WTC11 (cell line): Measurements from ENCODE around the gene EFS. TPM values are rescaled to one million over a fixed set of nuclear protein-coding genes. Genes with fewer than 3 reads are reported as not detected.

ENCODE experiments used
- ATAC-seq: fragments of 200-7000 bp; cut with Tn5 transposase; 2 replicates; pipeline ENCODE4 v1.10.0; 2021; ENCODE audit warnings: mild to moderate bottlenecking, moderate library complexity
- CTCF ChIA-PET: fragments of 300-600 bp; sonication (Branson Sonifier 250); formaldehyde crosslinking; loops from one replicate; lab custom pipeline; 2021; ENCODE audit warnings: antibody characterized with exemption; lab: Charles Lee
- POLR2A ChIA-PET: fragments of 350-600 bp; sonication (Branson Sonifier 250); formaldehyde crosslinking; loops from one replicate; lab custom pipeline; 2021; ENCODE audit warnings: antibody characterized with exemption; lab: Charles Lee
- DNase-seq: peaks from one replicate; pipeline ENCODE4 v3.0.0; 2021; ENCODE audit warnings: low spot score
- H3K27ac Mint-ChIP-seq: 2 replicates; pipeline ENCODE4 v1.8.0; 2021; ENCODE audit warnings: mixed read lengths
- H3K27me3 Mint-ChIP-seq: 2 replicates; pipeline ENCODE4 v1.8.0; 2021; ENCODE audit warnings: low read depth, mild to moderate bottlenecking, moderate library complexity, mixed read lengths
- H3K36me3 Mint-ChIP-seq: 2 replicates; pipeline ENCODE4 v1.8.0; 2021; ENCODE audit warnings: mixed read lengths
- H3K4me1 Mint-ChIP-seq: 2 replicates; pipeline ENCODE4 v1.8.0; 2022; ENCODE audit warnings: mixed read lengths
- H3K4me3 Mint-ChIP-seq: 2 replicates; pipeline ENCODE4 v1.8.0; 2021; ENCODE audit warnings: mild to moderate bottlenecking, moderate library complexity, mixed read lengths
- H3K9me3 Mint-ChIP-seq: 2 replicates; pipeline ENCODE4 v1.8.0; 2021; ENCODE audit warnings: mixed read lengths
- ATF1 ChIP-seq: sonication (generic); formaldehyde crosslinking; IDR thresholded peaks from 2 replicates; pipeline ENCODE4 v1.8.1; 2023; ENCODE audit warnings: mild to moderate bottlenecking, moderate library complexity, missing genetic modification reagents
- ATF2 ChIP-seq: sonication (generic); formaldehyde crosslinking; IDR thresholded peaks from 2 replicates; pipeline ENCODE4 v1.8.1; 2022; ENCODE audit warnings: low read depth, missing genetic modification reagents, borderline replicate concordance
- CREB1 ChIP-seq: sonication (generic); formaldehyde crosslinking; IDR thresholded peaks from 2 replicates; pipeline ENCODE4 v1.8.0; 2023; ENCODE audit warnings: mild to moderate bottlenecking, missing genetic modification reagents
- EMX1 ChIP-seq: fragments of 250-450 bp; sonication (Bioruptor Pico); IDR thresholded peaks from 2 replicates; pipeline ENCODE4 v1.8.0; 2021; ENCODE audit warnings: mild to moderate bottlenecking
- ESRRA ChIP-seq: sonication (generic); formaldehyde crosslinking; IDR thresholded peaks from 2 replicates; pipeline ENCODE4 v1.8.1; 2022; ENCODE audit warnings: mild to moderate bottlenecking, missing genetic modification reagents, borderline replicate concordance
- ETV6 ChIP-seq: sonication (generic); formaldehyde crosslinking; IDR thresholded peaks from 2 replicates; pipeline ENCODE4 v1.8.1; 2022; ENCODE audit warnings: mild to moderate bottlenecking, missing genetic modification reagents
- GABPB1 ChIP-seq: sonication (generic); formaldehyde crosslinking; IDR thresholded peaks from 2 replicates; pipeline ENCODE4 v1.8.1; 2023; ENCODE audit warnings: mild to moderate bottlenecking, missing genetic modification reagents
- GRHL2 ChIP-seq: fragments of 250-450 bp; sonication (Bioruptor Pico); IDR thresholded peaks from 2 replicates; pipeline ENCODE4 v1.8.0; 2022; ENCODE audit warnings: mild to moderate bottlenecking, moderate library complexity; ENCODE audit not compliant: insufficient replicate concordance, severe bottlenecking
- GTF2I ChIP-seq: fragments of 250-450 bp; sonication (Bioruptor Pico); conservative IDR thresholded peaks from 2 replicates; pipeline ENCODE4 v1.4.0; 2021; ENCODE audit warnings: mild to moderate bottlenecking
- JAZF1 ChIP-seq: fragments of 250-450 bp; sonication (Bioruptor Pico); IDR thresholded peaks from 2 replicates; pipeline ENCODE4 v1.9.0; 2021; ENCODE audit warnings: moderate library complexity, mild to moderate bottlenecking, inconsistent platforms
- MLX ChIP-seq: sonication (generic); formaldehyde crosslinking; IDR thresholded peaks from 2 replicates; pipeline ENCODE4 v1.8.1; 2023; ENCODE audit warnings: mild to moderate bottlenecking, missing genetic modification reagents, moderate library complexity
- MXD4 ChIP-seq: fragments of 250-450 bp; sonication (Bioruptor Pico); IDR thresholded peaks from 2 replicates; pipeline ENCODE4 v1.8.0; 2021; ENCODE audit warnings: mild to moderate bottlenecking, moderate library complexity, borderline replicate concordance
- NR1H2 ChIP-seq: sonication (generic); formaldehyde crosslinking; IDR thresholded peaks from 2 replicates; pipeline ENCODE4 v1.9.0; 2021; ENCODE audit warnings: mild to moderate bottlenecking, moderate library complexity, missing genetic modification reagents
- RORB ChIP-seq: fragments of 250-450 bp; sonication (Bioruptor Pico); IDR thresholded peaks from 2 replicates; pipeline ENCODE4 v1.9.0; 2021; ENCODE audit warnings: mild to moderate bottlenecking
- TCF7 ChIP-seq: sonication (generic); formaldehyde crosslinking; IDR thresholded peaks from 2 replicates; pipeline ENCODE4 v1.8.0; 2022; ENCODE audit warnings: mild to moderate bottlenecking, low read depth, missing genetic modification reagents, moderate library complexity
- TP53 ChIP-seq: sonication (generic); formaldehyde crosslinking; IDR thresholded peaks from 2 replicates; pipeline ENCODE4 v1.8.1; 2023; ENCODE audit warnings: mild to moderate bottlenecking, missing genetic modification reagents
- ZBTB21 ChIP-seq: sonication (generic); formaldehyde crosslinking; IDR thresholded peaks from 2 replicates; pipeline ENCODE4 v1.8.1; 2023; ENCODE audit warnings: mild to moderate bottlenecking, missing genetic modification reagents, borderline replicate concordance
- ZBTB43 ChIP-seq: sonication (generic); formaldehyde crosslinking; IDR thresholded peaks from 2 replicates; pipeline ENCODE4 v1.8.1; 2023; ENCODE audit warnings: mild to moderate bottlenecking, missing genetic modification reagents
- ZNF121 ChIP-seq: sonication (generic); formaldehyde crosslinking; IDR thresholded peaks from 2 replicates; pipeline ENCODE4 v1.8.0; 2023; ENCODE audit warnings: missing genetic modification reagents
- ZNF232 ChIP-seq: sonication (generic); formaldehyde crosslinking; IDR thresholded peaks from 2 replicates; pipeline ENCODE4 v1.8.0; 2022; ENCODE audit warnings: mild to moderate bottlenecking, missing genetic modification reagents
- ZNF263 ChIP-seq: sonication (generic); formaldehyde crosslinking; IDR thresholded peaks from 2 replicates; pipeline ENCODE4 v1.8.1; 2022; ENCODE audit warnings: low read depth, mild to moderate bottlenecking, moderate library complexity, missing genetic modification reagents
- ZNF396 ChIP-seq: fragments of 250-450 bp; sonication (Bioruptor Pico); IDR thresholded peaks from 2 replicates; pipeline ENCODE4 v1.8.0; 2021; ENCODE audit warnings: mild to moderate bottlenecking, moderate library complexity, borderline replicate concordance
- ZNF671 ChIP-seq: fragments of 250-450 bp; sonication (Bioruptor Pico); IDR thresholded peaks from 2 replicates; pipeline ENCODE4 v1.8.0; 2021; ENCODE audit warnings: mild to moderate bottlenecking
- total RNA-seq: library from RNA; stranded (reverse); gene quantifications from 3 replicates; pipeline ENCODE4 v1.2.3, GENCODE V29; 2021
- TF ChIP-seq, protein P1 (sequence below): sonication (generic); formaldehyde crosslinking; IDR thresholded peaks from 2 replicates; pipeline ENCODE4 v1.8.1; 2023; ENCODE audit warnings: mild to moderate bottlenecking, missing genetic modification reagents, moderate library complexity
- TF ChIP-seq, protein P2 (sequence below): sonication (generic); formaldehyde crosslinking; IDR thresholded peaks from 2 replicates; pipeline ENCODE4 v1.8.1; 2023; ENCODE audit warnings: mild to moderate bottlenecking, missing genetic modification reagents
- TF ChIP-seq, protein P3 (sequence below): fragments of 250-450 bp; sonication (Bioruptor Pico); IDR thresholded peaks from 2 replicates; pipeline ENCODE4 v1.8.0; 2021; ENCODE audit warnings: mild to moderate bottlenecking
- TF ChIP-seq, protein P4 (sequence below): sonication (generic); formaldehyde crosslinking; IDR thresholded peaks from 2 replicates; pipeline ENCODE4 v1.8.1; 2022; ENCODE audit warnings: mild to moderate bottlenecking, missing genetic modification reagents, moderate library complexity, borderline replicate concordance

EFS gene
- total RNA-seq, 1 experiment from 2014 or later, result 35.3 TPM

GRCh38 chr14:23320584-23321571 lies 44.1 kb downstream of the EFS start, which contains the start of gene PABPN1:
TSS of gene PABPN1 (plus strand) at chr14:23321457. CDS start at chr14:23321470, 13 bp downstream.
- Mint-ChIP-seq H3K27ac (peak within 1 kb of the TSS; percentile 99), H3K36me3 (peaks cover 43% of the 10 kb centered on the region), H3K27me3 (no peaks in the 10 kb centered on the region), H3K9me3 (no peaks in the 10 kb centered on the region), H3K4me3 (peak within 1 kb of the TSS; percentile 96), H3K4me1 (peaks cover 26% of the 10 kb centered on the region)
- ChIA-PET POLR2A (interaction anchor here (0.6 to 2.7 kb wide), 18 partner anchors 8 to 314 kb away, joined by 3 to 32 read pairs (median 4); partner anchors contain the start of genes ACIN1, BCL2L2, C14orf119 and HOMEZ), CTCF (interaction anchor here (0.5 to 4.5 kb wide), 33 partner anchors 14 to 407 kb away, joined by 3 to 39 read pairs (median 5); partner anchors contain the start of genes ACIN1, BCL2L2, C14orf119 and CEBPE)
- ATAC-seq, result peak; percentile 93
- peak; percentile 98 for DNase-seq
- TF ChIP-seq MXD4 (CRISPR knock-in tag) (no peak), ZNF671 (CRISPR knock-in tag) (no peak), ZBTB21 (CRISPR knock-in tag) (no peak), GABPB1 (peak; percentile 86), ZBTB43 (CRISPR knock-in tag) (no peak), ZNF121 (CRISPR knock-in tag) (no peak), ETV6 (CRISPR knock-in tag) (0 out of 2 replicates have a peak, but pooled peaks have one; percentile 49), ATF2 (CRISPR knock-in tag) (no peak), ZNF396 (CRISPR knock-in tag) (no peak), GTF2I (no peak), RORB (CRISPR knock-in tag) (no peak), ATF1 (no peak), EMX1 (no peak), CREB1 (CRISPR knock-in tag) (no peak), GRHL2 (CRISPR knock-in tag) (no peak), MLX (CRISPR knock-in tag) (no peak), ZNF232 (CRISPR knock-in tag) (peak; percentile 68; the same call in 1 of the 2 replicates), TP53 (CRISPR knock-in tag) (no peak), NR1H2 (CRISPR knock-in tag) (no peak), TCF7 (CRISPR knock-in tag) (no peak), ESRRA (CRISPR knock-in tag) (no peak), ZNF263 (no peak), JAZF1 (no peak)
- TF ChIP-seq, protein P1, sequence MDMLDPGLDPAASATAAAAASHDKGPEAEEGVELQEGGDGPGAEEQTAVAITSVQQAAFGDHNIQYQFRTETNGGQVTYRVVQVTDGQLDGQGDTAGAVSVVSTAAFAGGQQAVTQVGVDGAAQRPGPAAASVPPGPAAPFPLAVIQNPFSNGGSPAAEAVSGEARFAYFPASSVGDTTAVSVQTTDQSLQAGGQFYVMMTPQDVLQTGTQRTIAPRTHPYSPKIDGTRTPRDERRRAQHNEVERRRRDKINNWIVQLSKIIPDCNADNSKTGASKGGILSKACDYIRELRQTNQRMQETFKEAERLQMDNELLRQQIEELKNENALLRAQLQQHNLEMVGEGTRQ (CRISPR knock-in tag), result peak; percentile 95
- TF ChIP-seq, protein P2, sequence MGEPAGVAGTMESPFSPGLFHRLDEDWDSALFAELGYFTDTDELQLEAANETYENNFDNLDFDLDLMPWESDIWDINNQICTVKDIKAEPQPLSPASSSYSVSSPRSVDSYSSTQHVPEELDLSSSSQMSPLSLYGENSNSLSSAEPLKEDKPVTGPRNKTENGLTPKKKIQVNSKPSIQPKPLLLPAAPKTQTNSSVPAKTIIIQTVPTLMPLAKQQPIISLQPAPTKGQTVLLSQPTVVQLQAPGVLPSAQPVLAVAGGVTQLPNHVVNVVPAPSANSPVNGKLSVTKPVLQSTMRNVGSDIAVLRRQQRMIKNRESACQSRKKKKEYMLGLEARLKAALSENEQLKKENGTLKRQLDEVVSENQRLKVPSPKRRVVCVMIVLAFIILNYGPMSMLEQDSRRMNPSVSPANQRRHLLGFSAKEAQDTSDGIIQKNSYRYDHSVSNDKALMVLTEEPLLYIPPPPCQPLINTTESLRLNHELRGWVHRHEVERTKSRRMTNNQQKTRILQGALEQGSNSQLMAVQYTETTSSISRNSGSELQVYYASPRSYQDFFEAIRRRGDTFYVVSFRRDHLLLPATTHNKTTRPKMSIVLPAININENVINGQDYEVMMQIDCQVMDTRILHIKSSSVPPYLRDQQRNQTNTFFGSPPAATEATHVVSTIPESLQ (CRISPR knock-in tag), result no peak
- TF ChIP-seq, protein P3, sequence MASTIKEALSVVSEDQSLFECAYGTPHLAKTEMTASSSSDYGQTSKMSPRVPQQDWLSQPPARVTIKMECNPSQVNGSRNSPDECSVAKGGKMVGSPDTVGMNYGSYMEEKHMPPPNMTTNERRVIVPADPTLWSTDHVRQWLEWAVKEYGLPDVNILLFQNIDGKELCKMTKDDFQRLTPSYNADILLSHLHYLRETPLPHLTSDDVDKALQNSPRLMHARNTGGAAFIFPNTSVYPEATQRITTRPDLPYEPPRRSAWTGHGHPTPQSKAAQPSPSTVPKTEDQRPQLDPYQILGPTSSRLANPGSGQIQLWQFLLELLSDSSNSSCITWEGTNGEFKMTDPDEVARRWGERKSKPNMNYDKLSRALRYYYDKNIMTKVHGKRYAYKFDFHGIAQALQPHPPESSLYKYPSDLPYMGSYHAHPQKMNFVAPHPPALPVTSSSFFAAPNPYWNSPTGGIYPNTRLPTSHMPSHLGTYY (CRISPR knock-in tag), result no peak
- TF ChIP-seq, protein P4, sequence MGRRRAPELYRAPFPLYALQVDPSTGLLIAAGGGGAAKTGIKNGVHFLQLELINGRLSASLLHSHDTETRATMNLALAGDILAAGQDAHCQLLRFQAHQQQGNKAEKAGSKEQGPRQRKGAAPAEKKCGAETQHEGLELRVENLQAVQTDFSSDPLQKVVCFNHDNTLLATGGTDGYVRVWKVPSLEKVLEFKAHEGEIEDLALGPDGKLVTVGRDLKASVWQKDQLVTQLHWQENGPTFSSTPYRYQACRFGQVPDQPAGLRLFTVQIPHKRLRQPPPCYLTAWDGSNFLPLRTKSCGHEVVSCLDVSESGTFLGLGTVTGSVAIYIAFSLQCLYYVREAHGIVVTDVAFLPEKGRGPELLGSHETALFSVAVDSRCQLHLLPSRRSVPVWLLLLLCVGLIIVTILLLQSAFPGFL (CRISPR knock-in tag), result peak; percentile 88; the same call in 1 of the 2 replicates
